Stromal cell of bone marrow (primary cell): ENCODE data around the gene TMEM200B.
"Not testable (repeated sequence)": the region's sequence is repeated elsewhere in the genome, so short reads cannot be mapped to it uniquely, and the experiment has no call there.

Experiments
- DNase-seq: peaks from one replicate; pipeline ENCODE4 v3.0.0-alpha.2; 2012; ENCODE audit warnings: low read depth

Gene TMEM200B

GRCh38 chr1:29133861-29134694, 10.4 kb upstream of the TMEM200B start:
- no peak for DNase-seq

- DNase-seq, result not testable (repeated sequence)
Measured at GRCh38 chr1:29131056-29131455, 7.4 kb upstream of the TMEM200B start.

- DNase-seq, result no peak
Measured at GRCh38 chr1:29129916-29130315, 6.2 kb upstream of the TMEM200B start.

GRCh38 chr1:29128739-29129138, 5.0 kb upstream of the TMEM200B start:
- no peak for DNase-seq

GRCh38 chr1:29126198-29126597, 2.5 kb upstream of the TMEM200B start:
- no peak for DNase-seq

- DNase-seq, result no peak
Measured at GRCh38 chr1:29125788-29126187, 2.1 kb upstream of the TMEM200B start.

GRCh38 chr1:29125237-29125641, 1.5 kb upstream of the TMEM200B start:
- DNase-seq, result no peak

- peak; percentile 62 for DNase-seq
Measured at GRCh38 chr1:29124366-29125236, 898 bp upstream of the TMEM200B start.

GRCh38 chr1:29123053-29123886, 433 bp downstream of the TMEM200B start:
- DNase-seq, result no peak

- peak; percentile 84 for DNase-seq
Measured at GRCh38 chr1:29122682-29123052, 1.0 kb downstream of the TMEM200B start.

GRCh38 chr1:29121936-29122681, 1.6 kb downstream of the TMEM200B start:
- DNase-seq, result no peak

- no peak for DNase-seq
Measured at GRCh38 chr1:29121516-29121935, 2.2 kb downstream of the TMEM200B start.

GRCh38 chr1:29120947-29121485, 2.7 kb downstream of the TMEM200B start:
- DNase-seq, result no peak

- DNase-seq, result no peak
Measured at GRCh38 chr1:29120367-29120766, 3.3 kb downstream of the TMEM200B start.

- no peak for DNase-seq
Measured at GRCh38 chr1:29119121-29119929, 4.4 kb downstream of the TMEM200B start.

- DNase-seq, result no peak
Measured at GRCh38 chr1:29117381-29117780, 6.3 kb downstream of the TMEM200B start.

- DNase-seq, result no peak
Measured at GRCh38 chr1:29114654-29115053, 9.0 kb downstream of the TMEM200B start.

GRCh38 chr1:29113413-29114117, 10.1 kb downstream of the TMEM200B start:
- DNase-seq, result no peak

- no peak for DNase-seq
Measured at GRCh38 chr1:29112705-29113412, 10.8 kb downstream of the TMEM200B start.
